Trophoblast cell (in vitro differentiated cells and primary cell): ENCODE results near the gene GSTM3.
A peak's percentile ranks its signal among the peaks of the same experiment; 100 is the strongest.

Source experiments
- DNase-seq, 2 donors: peaks; one replicate each; pipeline ENCODE4 v3.0.0-alpha.2; 2016
- H2AFZ ChIP-seq: 2 replicates; pipeline ENCODE4 v1.6.1; 2013; ENCODE audit warnings: low read length, moderate library complexity, mild to moderate bottlenecking; ENCODE audit not compliant: insufficient read depth, poor library complexity
- H2AK5ac ChIP-seq: 2 replicates; pipeline ENCODE4 v1.6.1; 2013; ENCODE audit warnings: mild to moderate bottlenecking, low read length
- H2BK120ac ChIP-seq: 2 replicates; pipeline ENCODE4 v1.6.1; 2013; ENCODE audit warnings: low read length, mild to moderate bottlenecking, moderate library complexity; ENCODE audit not compliant: insufficient read depth, poor library complexity
- H2BK12ac ChIP-seq: 2 replicates; pipeline ENCODE4 v1.6.1; 2013; ENCODE audit warnings: mild to moderate bottlenecking, low read length, moderate library complexity
- H2BK5ac ChIP-seq: 2 replicates; pipeline ENCODE4 v1.6.1; 2013; ENCODE audit warnings: low read length, low read depth, moderate library complexity, mild to moderate bottlenecking; ENCODE audit not compliant: poor library complexity
- H3K14ac ChIP-seq: 2 replicates; pipeline ENCODE4 v1.6.1; 2013; ENCODE audit warnings: mild to moderate bottlenecking, low read length
- H3K18ac ChIP-seq: 2 replicates; pipeline ENCODE4 v1.6.1; 2013; ENCODE audit warnings: mild to moderate bottlenecking, low read length
- H3K23ac ChIP-seq: 2 replicates; pipeline ENCODE4 v1.6.1; 2013; ENCODE audit warnings: low read length
- H3K27ac ChIP-seq: 2 replicates; pipeline ENCODE4 v1.5.1; 2013; ENCODE audit warnings: low read depth, mild to moderate bottlenecking, inconsistent platforms, low read length, moderate library complexity
- H3K27me3 ChIP-seq: 2 replicates; pipeline ENCODE4 v1.6.1; 2013; ENCODE audit warnings: inconsistent platforms, mild to moderate bottlenecking, low read length, moderate library complexity; ENCODE audit not compliant: insufficient read depth
- H3K36me3 ChIP-seq, 2 experiments: 1 replicate in 1 of 2; 2 replicates in 1 of 2; pipeline ENCODE4 v1.6.1; 2013; ENCODE audit warnings: low read length in 2 of 2, mild to moderate bottlenecking in 2 of 2, moderate library complexity in 1 of 2; ENCODE audit not compliant: insufficient read depth in 2 of 2, control insufficient read depth in 1 of 2
- H3K4ac ChIP-seq: 2 replicates; pipeline ENCODE4 v1.6.1; 2013; ENCODE audit warnings: low read depth, mild to moderate bottlenecking, low read length, moderate library complexity
- H3K4me1 ChIP-seq, 2 experiments: 1 replicate in 1 of 2; 2 replicates in 1 of 2; pipeline ENCODE4 v1.6.1; 2013; ENCODE audit warnings: low read length in 2 of 2, mild to moderate bottlenecking in 2 of 2, moderate library complexity in 1 of 2; ENCODE audit not compliant: insufficient read depth in 2 of 2, control insufficient read depth in 1 of 2
- H3K4me2 ChIP-seq: 2 replicates; pipeline ENCODE4 v1.6.1; 2013; ENCODE audit warnings: inconsistent platforms, mild to moderate bottlenecking, low read length, moderate library complexity
- H3K4me3 ChIP-seq: 2 replicates; pipeline ENCODE4 v1.5.1; 2013; ENCODE audit warnings: mild to moderate bottlenecking, low read depth, low read length, inconsistent platforms
- H3K79me1 ChIP-seq: one replicate; pipeline ENCODE4 v1.6.1; 2013; ENCODE audit warnings: low read length
- H3K79me2 ChIP-seq: 2 replicates; pipeline ENCODE4 v1.6.1; 2013; ENCODE audit warnings: low read length, mild to moderate bottlenecking; ENCODE audit not compliant: control insufficient read depth, insufficient read depth, poor library complexity
- H3K9ac ChIP-seq: 2 replicates; pipeline ENCODE4 v1.6.1; 2013; ENCODE audit warnings: mild to moderate bottlenecking, low read length
- H3K9me3 ChIP-seq: 2 replicates; pipeline ENCODE4 v1.6.1; 2013; ENCODE audit warnings: low read depth, mild to moderate bottlenecking, control low read depth, inconsistent platforms, low read length; ENCODE audit not compliant: insufficient read depth
- H4K12ac ChIP-seq: 2 replicates; pipeline ENCODE4 v1.6.1; 2013; ENCODE audit warnings: low read depth, mild to moderate bottlenecking, low read length, moderate library complexity
- H4K8ac ChIP-seq: 2 replicates; pipeline ENCODE4 v1.6.1; 2013; ENCODE audit warnings: low read depth, mild to moderate bottlenecking, low read length, moderate library complexity
- H4K91ac ChIP-seq: one replicate; pipeline ENCODE4 v1.6.1; 2013; ENCODE audit warnings: low read depth, mild to moderate bottlenecking, low read length, moderate library complexity
- WGBS: extraction: QIAGEN DNeasy Blood & Tissue Kit; methylation state at CpG from one replicate; pipeline ENCODE4 v1.1.7; 2013; ENCODE audit warnings: missing lambda C conversion rate; ENCODE audit not compliant: insufficient read length, insufficient coverage; ENCODE audit errors: extremely low coverage; 5-methylcytosine and 5-hydroxymethylcytosine counted together

The GSTM3 gene

DNA sequence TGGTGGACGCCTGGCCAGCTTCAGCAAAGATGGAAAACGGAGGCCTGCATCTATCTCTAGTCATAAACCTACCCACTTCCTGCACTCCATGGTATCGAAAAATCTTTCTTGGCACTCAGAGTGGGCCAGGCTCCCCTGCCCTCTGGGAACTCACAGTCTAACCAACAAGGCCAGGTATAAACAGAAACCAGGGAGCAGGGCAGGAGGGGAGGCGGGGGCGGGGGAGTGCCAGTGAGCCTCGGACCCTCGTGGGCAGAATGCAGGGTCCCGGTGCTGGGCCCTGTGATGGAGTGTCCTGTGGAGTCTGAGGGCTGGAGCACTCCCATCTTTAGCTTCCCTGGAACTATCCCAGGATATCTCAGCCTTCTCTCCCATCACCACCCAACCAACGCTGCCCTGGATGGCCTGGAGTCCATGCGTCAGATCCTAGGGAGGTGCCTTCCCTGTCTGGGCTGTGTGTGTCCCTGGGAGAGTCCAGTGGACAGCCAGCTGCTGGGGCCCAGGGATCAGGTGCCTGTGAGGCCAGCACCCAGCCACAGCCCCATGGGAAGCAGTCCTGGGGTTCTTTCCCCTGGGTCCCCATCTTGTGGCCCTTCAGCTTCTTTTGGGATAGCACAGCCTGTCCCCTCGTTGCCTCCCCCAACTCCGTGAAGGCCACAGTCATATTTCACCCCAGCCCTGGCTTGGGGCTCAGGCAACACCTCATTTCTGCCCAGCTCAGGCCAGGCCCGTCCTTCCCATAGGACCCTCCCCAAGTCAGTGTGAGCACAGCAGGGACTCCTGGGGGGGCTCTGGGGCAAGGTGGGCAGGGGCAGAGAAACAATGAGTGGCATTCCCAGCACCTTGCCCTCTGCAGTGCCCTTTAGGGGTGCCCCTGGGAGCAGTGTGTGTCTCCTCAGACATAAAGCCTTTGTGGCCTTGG, 24.0 kb upstream of the GSTM3 start:
- Histone ChIP-seq H3K27me3 (no peaks in the 10 kb centered on the region), H4K91ac (no peak overlapping the region)
- no CpG with 5 or more reads among the region's 13 CpGs for WGBS

GRCh38 chr1:109763646-109764415, 23.0 kb upstream of the GSTM3 start, which contains the start of gene EPS8L3:
Gene EPS8L3 (minus strand): TSS chr1:109763923. CDS start chr1:109761749, 2,174 bp downstream.
- Histone ChIP-seq H2AK5ac (peak within 1 kb of the TSS; percentile 47), H4K91ac (peak within 1 kb of the TSS; percentile 30), H3K27ac (no peak within 1 kb of the TSS), H2BK12ac (peak within 1 kb of the TSS; percentile 27), H3K4ac (no peak within 1 kb of the TSS), H2AFZ (no peak within 1 kb of the TSS), H3K79me2 (no peaks in the 10 kb centered on the region), H3K9me3 (peaks cover 3% of the 10 kb centered on the region), H3K9ac (no peak within 1 kb of the TSS), H3K4me3 (no peak within 1 kb of the TSS), H2BK5ac (no peak within 1 kb of the TSS), H3K14ac (peak within 1 kb of the TSS; percentile 40), H3K23ac (no peak within 1 kb of the TSS), H3K79me1 (peaks cover 5% of the 10 kb centered on the region), H3K4me1 (peaks cover 21 to 23% of the 10 kb centered on the region in 2 experiments), H2BK120ac (no peak within 1 kb of the TSS), H3K27me3 (no peaks in the 10 kb centered on the region), H4K12ac (no peak within 1 kb of the TSS), H4K8ac (no peak within 1 kb of the TSS), H3K36me3 (no peaks in the 10 kb centered on the region), H3K18ac (peak within 1 kb of the TSS; percentile 21), H3K4me2 (no peak within 1 kb of the TSS)
- WGBS: no CpG with 5 or more reads among the region's 11 CpGs
- DNase-seq: no peak

More for the DNA sequence above, 24.0 kb upstream of the GSTM3 start:
- no peaks in the 10 kb centered on the region for H3K36me3 ChIP-seq
- no peak overlapping the region for H2AFZ ChIP-seq
- peaks cover 5% of the 10 kb centered on the region for H3K79me1 ChIP-seq
- no peak overlapping the region for H3K18ac ChIP-seq
- no peak overlapping the region for H3K14ac ChIP-seq
- no peak overlapping the region for H2BK5ac ChIP-seq
- H3K79me2 ChIP-seq: no peaks in the 10 kb centered on the region
- no peak overlapping the region for H2AK5ac ChIP-seq
- no peak overlapping the region for H3K4me3 ChIP-seq
- H2BK120ac ChIP-seq: no peak overlapping the region
- H2BK12ac ChIP-seq: no peak overlapping the region
- no peak overlapping the region for H3K4me2 ChIP-seq
- DNase-seq: no peak
- H3K4me1 ChIP-seq: peaks cover 21 to 23% of the 10 kb centered on the region in 2 experiments
- no peak overlapping the region for H4K8ac ChIP-seq
- H3K9me3 ChIP-seq: no peaks in the 10 kb centered on the region
- no peak overlapping the region for H3K4ac ChIP-seq
- H3K23ac ChIP-seq: no peak overlapping the region
- H3K27ac ChIP-seq: no peak overlapping the region
- H4K12ac ChIP-seq: no peak overlapping the region
- no peak overlapping the region for H3K9ac ChIP-seq

- H3K79me1 ChIP-seq: peaks cover 5% of the 10 kb centered on the region
- H3K14ac ChIP-seq: peak overlapping the region; percentile 29
- no peak overlapping the region for H3K23ac ChIP-seq
- WGBS: no CpG with 5 or more reads among the region's 11 CpGs
- H4K8ac ChIP-seq: no peak overlapping the region
- H2AFZ ChIP-seq: no peak overlapping the region
- H3K27me3 ChIP-seq: no peaks in the 10 kb centered on the region
- peak overlapping the region; percentile 30 for H4K91ac ChIP-seq
- peak; percentile 12 to 55 for DNase-seq
- H3K18ac ChIP-seq: no peak overlapping the region
- H2BK120ac ChIP-seq: no peak overlapping the region
- H3K4me3 ChIP-seq: no peak overlapping the region
- H2BK12ac ChIP-seq: no peak overlapping the region
- no peak overlapping the region for H2BK5ac ChIP-seq
- H3K9ac ChIP-seq: no peak overlapping the region
- no peak overlapping the region for H4K12ac ChIP-seq
- H2AK5ac ChIP-seq: peak overlapping the region; percentile 15
- H3K79me2 ChIP-seq: no peaks in the 10 kb centered on the region
- peaks cover 21 to 23% of the 10 kb centered on the region in 2 experiments for H3K4me1 ChIP-seq
- H3K36me3 ChIP-seq: no peaks in the 10 kb centered on the region
- no peak overlapping the region for H3K4ac ChIP-seq
- peaks cover 3% of the 10 kb centered on the region for H3K9me3 ChIP-seq
- H3K27ac ChIP-seq: no peak overlapping the region
- no peak overlapping the region for H3K4me2 ChIP-seq
These were observed 22.2 kb upstream of the GSTM3 start for GRCh38 chr1:109762821-109763645.

DNA sequence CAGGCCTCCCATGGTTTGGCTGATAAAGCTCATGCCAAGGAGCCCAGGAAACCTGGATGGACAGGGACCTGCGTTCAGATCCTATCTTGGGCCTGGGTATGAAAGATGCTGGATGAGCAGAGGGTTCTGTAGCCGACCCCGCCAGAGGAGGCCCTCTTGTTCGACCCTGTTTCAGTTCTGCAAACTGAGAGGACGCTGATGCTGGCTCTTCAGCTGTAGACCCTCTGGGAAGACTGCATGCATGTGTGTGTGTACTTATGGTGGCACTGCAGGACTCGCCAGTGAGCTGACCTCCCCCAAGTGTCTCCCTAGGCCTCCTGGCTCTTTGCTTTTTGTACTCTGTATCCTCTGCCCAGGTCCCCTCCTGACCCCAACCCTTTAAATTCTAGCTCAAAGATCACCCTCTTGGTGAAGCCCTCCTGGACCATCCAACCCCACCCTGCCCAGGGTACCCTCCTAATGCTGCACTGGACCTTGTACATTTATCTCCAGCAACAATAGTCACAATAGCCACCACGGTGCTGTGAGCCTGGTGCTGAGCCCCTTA, 21.3 kb upstream of the GSTM3 start:
- no peaks in the 10 kb centered on the region for H3K27me3 ChIP-seq
- no peak overlapping the region for H4K8ac ChIP-seq
- H3K4me1 ChIP-seq: peaks cover 21 to 23% of the 10 kb centered on the region in 2 experiments
- H2AFZ ChIP-seq: no peak overlapping the region
- H3K4ac ChIP-seq: no peak overlapping the region
- no peak overlapping the region for H3K14ac ChIP-seq
- peaks cover 3% of the 10 kb centered on the region for H3K9me3 ChIP-seq
- peaks cover 5% of the 10 kb centered on the region for H3K79me1 ChIP-seq
- whole genome bisulfite sequencing: no CpG with 5 or more reads among the region's 7 CpGs
- H2AK5ac ChIP-seq: no peak overlapping the region
- no peak overlapping the region for H3K9ac ChIP-seq
- H4K91ac ChIP-seq: peak overlapping the region; percentile 20
- H3K36me3 ChIP-seq: no peaks in the 10 kb centered on the region
- H3K4me2 ChIP-seq: no peak overlapping the region
- H3K27ac ChIP-seq: no peak overlapping the region
- peak overlapping the region; percentile 44 for H2BK12ac ChIP-seq
- no peak overlapping the region for H4K12ac ChIP-seq
- H3K79me2 ChIP-seq: no peaks in the 10 kb centered on the region
- H2BK120ac ChIP-seq: peak overlapping the region; percentile 7
- H3K18ac ChIP-seq: no peak overlapping the region
- H3K4me3 ChIP-seq: no peak overlapping the region
- H3K23ac ChIP-seq: no peak overlapping the region
- no peak overlapping the region for H2BK5ac ChIP-seq
- DNase-seq: no peak
